HEK293 (cell line): ENCODE measurements around the gene PPY.
"Not testable (repeated sequence)": the region's sequence is repeated elsewhere in the genome, so short reads cannot be mapped to it uniquely, and the experiment has no call there.

Experiments
- CTCF ChIA-PET: fragments of 350-600 bp; formaldehyde crosslinking; extraction: SDS; loops from one replicate; lab custom pipeline; 2021; ENCODE audit warnings: antibody characterized with exemption; lab: Yijun Ruan, JAX
- POLR2A ChIA-PET: fragments of 300-600 bp; formaldehyde crosslinking; extraction: SDS; loops from one replicate; lab custom pipeline; 2020; ENCODE audit warnings: antibody characterized with exemption, inconsistent platforms; lab: Yijun Ruan, JAX
- H3K27ac ChIP-seq: fragments of 200-500 bp; sonication (Bioruptor generic); 2 replicates; pipeline ENCODE4 v1.5.1; 2014; ENCODE audit warnings: low read depth, low read length, control low read depth, inconsistent platforms; ENCODE audit errors: extremely low read depth
- H3K36me3 ChIP-seq, 2 experiments: fragments of 200-500 bp in 1 of 2; sonication (Bioruptor generic) in 1 of 2; 1 replicate in 1 of 2; 2 replicates in 1 of 2; pipeline ENCODE4 v1.5.1; 2014 to 2017; ENCODE audit warnings: inconsistent platforms in 2 of 2, low read length in 2 of 2; ENCODE audit not compliant: control insufficient read depth in 2 of 2, insufficient read depth in 1 of 2
- H3K4me1 ChIP-seq: fragments of 200-500 bp; sonication (Bioruptor generic); 2 replicates; pipeline ENCODE4 v1.5.1; 2014; ENCODE audit warnings: mild to moderate bottlenecking, low read length, inconsistent platforms; ENCODE audit not compliant: control insufficient read depth, insufficient read depth
- H3K4me3 ChIP-seq: 2 replicates; pipeline ENCODE4 v1.5.1; 2011; ENCODE audit warnings: low read depth, mild to moderate bottlenecking, control low read depth, low read length, moderate library complexity
- H3K9me3 ChIP-seq: fragments of 200-500 bp; sonication (Bioruptor generic); 2 replicates; pipeline ENCODE4 v1.5.1; 2014; ENCODE audit warnings: low read depth, low read length, inconsistent platforms; ENCODE audit not compliant: control insufficient read depth, insufficient read depth
- BCL11B ChIP-seq: fragments of 450-650 bp; formaldehyde crosslinking; IDR thresholded peaks from 2 replicates; pipeline ENCODE4 v1.5.1; 2016; ENCODE audit warnings: low read depth, missing biosample characterization, missing genetic modification characterization
- GLIS2 ChIP-seq: fragments of 450-650 bp; formaldehyde crosslinking; IDR thresholded peaks from 2 replicates; pipeline ENCODE4 v1.5.1; 2016; ENCODE audit warnings: missing biosample characterization, missing genetic modification characterization
- REPIN1 ChIP-seq: fragments of 450-650 bp; formaldehyde crosslinking; IDR thresholded peaks from 2 replicates; pipeline ENCODE4 v1.5.1; 2017; ENCODE audit warnings: missing biosample characterization, missing genetic modification characterization, low read depth
- SP2 ChIP-seq: fragments of 450-650 bp; formaldehyde crosslinking; IDR thresholded peaks from 2 replicates; pipeline ENCODE4 v1.5.1; 2016; ENCODE audit warnings: missing biosample characterization, missing genetic modification characterization
- ZBTB20 ChIP-seq: fragments of 450-650 bp; formaldehyde crosslinking; IDR thresholded peaks from 2 replicates; pipeline ENCODE4 v1.5.1; 2016; ENCODE audit warnings: missing biosample characterization, missing genetic modification characterization
- ZNF211 ChIP-seq: fragments of 450-650 bp; formaldehyde crosslinking; IDR thresholded peaks from 2 replicates; pipeline ENCODE4 v1.5.1; 2016; ENCODE audit warnings: low read depth, missing biosample characterization, missing genetic modification characterization
- ZNF23 ChIP-seq: fragments of 450-650 bp; formaldehyde crosslinking; IDR thresholded peaks from 2 replicates; pipeline ENCODE4 v1.5.1; 2016; ENCODE audit warnings: missing biosample characterization, missing genetic modification characterization, borderline replicate concordance
- ZNF239 ChIP-seq: fragments of 450-650 bp; formaldehyde crosslinking; IDR thresholded peaks from 2 replicates; pipeline ENCODE4 v1.5.1; 2016; ENCODE audit warnings: missing biosample characterization, missing genetic modification characterization
- ZNF274 ChIP-seq, 2 experiments: fragments of 200-500 bp in 1 of 2; fragments of 450-650 bp in 1 of 2; sonication (Bioruptor generic) in 1 of 2; formaldehyde crosslinking in 1 of 2; IDR thresholded peaks; 2 replicates each; pipeline versions ENCODE4 v1.5.1 to v1.6.1; 2014 to 2016; ENCODE audit warnings: borderline replicate concordance in 1 of 2, inconsistent platforms in 1 of 2, low read length in 1 of 2, missing biosample characterization in 1 of 2, missing genetic modification characterization in 1 of 2
- ZNF366 ChIP-seq: fragments of 450-650 bp; formaldehyde crosslinking; conservative IDR thresholded peaks from 2 replicates; pipeline ENCODE4 v1.5.1; 2016; ENCODE audit warnings: missing biosample characterization, missing genetic modification characterization
- ZNF404 ChIP-seq: fragments of 450-650 bp; formaldehyde crosslinking; IDR thresholded peaks from 2 replicates; pipeline ENCODE4 v1.5.1; 2017; ENCODE audit warnings: missing biosample characterization, missing genetic modification characterization
- ZNF514 ChIP-seq: fragments of 450-650 bp; formaldehyde crosslinking; IDR thresholded peaks from 2 replicates; pipeline ENCODE4 v1.5.1; 2016; ENCODE audit warnings: missing biosample characterization, missing genetic modification characterization
- ZNF561 ChIP-seq: fragments of 450-650 bp; IDR thresholded peaks from 2 replicates; pipeline ENCODE4 v1.5.1; 2018; ENCODE audit warnings: missing biosample characterization, missing genetic modification characterization, borderline replicate concordance
- ZNF701 ChIP-seq: fragments of 450-650 bp; formaldehyde crosslinking; IDR thresholded peaks from 2 replicates; pipeline ENCODE4 v1.5.1; 2016; ENCODE audit warnings: missing biosample characterization, missing genetic modification characterization
- ZSCAN16 ChIP-seq: fragments of 450-650 bp; formaldehyde crosslinking; IDR thresholded peaks from 2 replicates; pipeline ENCODE4 v1.5.1; 2016; ENCODE audit warnings: missing biosample characterization, missing genetic modification characterization
- TF ChIP-seq, protein P1 (sequence below): fragments of 450-650 bp; formaldehyde crosslinking; IDR thresholded peaks from 2 replicates; pipeline ENCODE4 v1.5.1; 2017; ENCODE audit warnings: missing biosample characterization, missing genetic modification characterization
- TF ChIP-seq, protein P2 (sequence below): fragments of 450-650 bp; formaldehyde crosslinking; IDR thresholded peaks from 2 replicates; pipeline ENCODE4 v1.5.1; 2017; ENCODE audit warnings: missing biosample characterization, mild to moderate bottlenecking, missing genetic modification characterization, moderate library complexity

Gene PPY

DNA sequence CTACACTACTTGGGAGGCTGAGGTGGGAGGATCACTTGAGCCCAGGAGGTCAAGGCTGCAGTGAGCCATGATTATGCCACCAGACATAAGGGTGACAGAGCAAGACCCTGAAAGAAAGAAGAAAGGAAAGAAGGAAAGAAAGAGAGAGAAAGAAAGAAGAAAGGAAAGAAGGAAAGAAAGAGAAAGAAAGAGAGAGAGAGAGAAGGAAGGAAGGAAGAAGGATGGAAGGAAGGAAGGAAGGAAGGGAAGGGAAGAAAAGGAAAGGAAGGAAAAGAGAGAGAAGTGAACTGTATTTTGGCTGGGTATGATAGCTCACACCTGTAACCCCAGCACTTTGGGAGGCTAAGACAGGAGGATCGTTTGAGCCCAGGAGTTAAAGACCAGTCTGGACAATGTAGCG, 35.8 kb upstream of the PPY start (continued):
- TF ChIP-seq ZNF366 (tag by site-specific recombination): peak; percentile 98

DNA sequence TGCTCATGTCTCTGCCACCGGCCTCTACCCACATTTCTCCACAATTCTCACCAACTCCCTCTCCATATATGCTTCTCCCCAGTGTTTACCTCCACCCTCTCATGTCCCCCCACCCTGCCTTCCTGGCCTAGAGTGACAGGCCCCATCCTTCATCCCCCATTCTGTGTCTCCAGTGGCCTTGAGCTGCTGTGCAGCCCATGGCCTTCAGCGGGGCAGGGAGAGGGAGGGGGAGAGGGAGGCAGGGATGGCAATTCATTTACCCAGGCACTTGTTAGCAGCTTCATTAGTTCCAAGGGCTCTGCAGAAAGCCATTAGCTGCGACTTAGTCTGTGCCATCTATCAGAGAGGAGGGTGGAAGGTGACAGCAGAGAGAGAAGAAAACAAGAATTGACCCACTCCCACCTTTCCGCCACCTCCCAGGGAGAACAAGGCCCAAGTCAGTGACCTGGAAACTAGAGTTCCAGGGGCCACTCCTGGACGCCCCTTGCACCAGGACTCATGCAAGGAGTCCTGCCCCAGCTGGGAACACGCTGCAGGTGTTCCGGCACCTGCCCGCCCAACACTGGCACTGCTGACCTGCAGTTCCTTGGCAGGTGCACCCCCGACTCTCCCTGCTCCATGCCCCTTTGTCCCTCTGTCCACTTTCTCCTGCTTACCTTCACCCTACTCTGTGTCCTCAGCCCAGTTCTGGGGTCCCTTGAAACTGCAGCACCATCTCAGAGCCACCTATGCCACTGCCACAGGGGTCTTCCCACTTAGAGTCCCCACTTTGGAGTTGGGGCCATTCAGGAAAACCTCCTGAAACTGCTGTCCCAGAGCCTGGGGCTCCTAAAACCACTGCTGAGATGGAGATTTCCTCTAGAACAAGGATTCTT, 34.9 kb upstream of the PPY start:
- Histone ChIP-seq H3K4me3 (no peak overlapping the region), H3K4me1 (no peaks in the 10 kb centered on the region), H3K36me3 (no peaks in the 10 kb centered on the region), H3K9me3 (no peaks in the 10 kb centered on the region), H3K27ac (no peak overlapping the region)
- CTCF ChIA-PET: interaction anchor here (0.6 to 1.0 kb wide), 2 partner anchors 17 to 51 kb away, joined by 3 to 5 read pairs; no protein-coding TSS in a partner anchor
- TF ChIP-seq BCL11B: no peak
- TF ChIP-seq, protein P1, sequence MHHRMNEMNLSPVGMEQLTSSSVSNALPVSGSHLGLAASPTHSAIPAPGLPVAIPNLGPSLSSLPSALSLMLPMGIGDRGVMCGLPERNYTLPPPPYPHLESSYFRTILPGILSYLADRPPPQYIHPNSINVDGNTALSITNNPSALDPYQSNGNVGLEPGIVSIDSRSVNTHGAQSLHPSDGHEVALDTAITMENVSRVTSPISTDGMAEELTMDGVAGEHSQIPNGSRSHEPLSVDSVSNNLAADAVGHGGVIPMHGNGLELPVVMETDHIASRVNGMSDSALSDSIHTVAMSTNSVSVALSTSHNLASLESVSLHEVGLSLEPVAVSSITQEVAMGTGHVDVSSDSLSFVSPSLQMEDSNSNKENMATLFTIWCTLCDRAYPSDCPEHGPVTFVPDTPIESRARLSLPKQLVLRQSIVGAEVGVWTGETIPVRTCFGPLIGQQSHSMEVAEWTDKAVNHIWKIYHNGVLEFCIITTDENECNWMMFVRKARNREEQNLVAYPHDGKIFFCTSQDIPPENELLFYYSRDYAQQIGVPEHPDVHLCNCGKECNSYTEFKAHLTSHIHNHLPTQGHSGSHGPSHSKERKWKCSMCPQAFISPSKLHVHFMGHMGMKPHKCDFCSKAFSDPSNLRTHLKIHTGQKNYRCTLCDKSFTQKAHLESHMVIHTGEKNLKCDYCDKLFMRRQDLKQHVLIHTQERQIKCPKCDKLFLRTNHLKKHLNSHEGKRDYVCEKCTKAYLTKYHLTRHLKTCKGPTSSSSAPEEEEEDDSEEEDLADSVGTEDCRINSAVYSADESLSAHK (tag by site-specific recombination): peak; percentile 96
- POLR2A ChIA-PET: no interaction called here

DNA sequence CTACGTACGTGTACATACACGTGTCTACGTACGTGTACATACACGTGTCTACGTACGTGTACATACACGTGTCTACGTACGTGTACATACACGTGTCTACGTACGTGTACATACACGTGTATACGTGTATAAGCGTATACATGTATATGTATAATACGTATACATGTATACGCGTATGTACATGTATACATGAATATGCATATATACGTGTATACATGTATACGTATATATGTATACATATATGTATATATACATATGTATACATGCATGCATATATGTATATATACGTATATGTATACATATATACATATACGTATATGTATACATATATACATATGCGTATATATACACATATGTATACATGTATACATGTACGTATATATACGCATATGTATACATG, 33.6 kb upstream of the PPY start:
- ChIA-PET CTCF (interaction anchor here (0.6 kb wide), 2 partner anchors 26 to 531 kb away, joined by 3 to 4 read pairs; no protein-coding TSS in a partner anchor), POLR2A (no interaction called here)
- TF ChIP-seq REPIN1 (tag by site-specific recombination) (no peak), ZNF274 (IDR thresholded peaks at IDR 0.05; ENCODE audit: low read length) (no peak), ZNF274 (tag by site-specific recombination; IDR thresholded peaks at IDR 0.05; ENCODE audit: borderline replicate concordance) (no peak)
- H3K9me3 ChIP-seq: no peaks in the 10 kb centered on the region
- no peak overlapping the region for H3K4me3 ChIP-seq
- no peaks in the 10 kb centered on the region for H3K4me1 ChIP-seq
- no peak overlapping the region for H3K27ac ChIP-seq
- H3K36me3 ChIP-seq: no peaks in the 10 kb centered on the region

DNA sequence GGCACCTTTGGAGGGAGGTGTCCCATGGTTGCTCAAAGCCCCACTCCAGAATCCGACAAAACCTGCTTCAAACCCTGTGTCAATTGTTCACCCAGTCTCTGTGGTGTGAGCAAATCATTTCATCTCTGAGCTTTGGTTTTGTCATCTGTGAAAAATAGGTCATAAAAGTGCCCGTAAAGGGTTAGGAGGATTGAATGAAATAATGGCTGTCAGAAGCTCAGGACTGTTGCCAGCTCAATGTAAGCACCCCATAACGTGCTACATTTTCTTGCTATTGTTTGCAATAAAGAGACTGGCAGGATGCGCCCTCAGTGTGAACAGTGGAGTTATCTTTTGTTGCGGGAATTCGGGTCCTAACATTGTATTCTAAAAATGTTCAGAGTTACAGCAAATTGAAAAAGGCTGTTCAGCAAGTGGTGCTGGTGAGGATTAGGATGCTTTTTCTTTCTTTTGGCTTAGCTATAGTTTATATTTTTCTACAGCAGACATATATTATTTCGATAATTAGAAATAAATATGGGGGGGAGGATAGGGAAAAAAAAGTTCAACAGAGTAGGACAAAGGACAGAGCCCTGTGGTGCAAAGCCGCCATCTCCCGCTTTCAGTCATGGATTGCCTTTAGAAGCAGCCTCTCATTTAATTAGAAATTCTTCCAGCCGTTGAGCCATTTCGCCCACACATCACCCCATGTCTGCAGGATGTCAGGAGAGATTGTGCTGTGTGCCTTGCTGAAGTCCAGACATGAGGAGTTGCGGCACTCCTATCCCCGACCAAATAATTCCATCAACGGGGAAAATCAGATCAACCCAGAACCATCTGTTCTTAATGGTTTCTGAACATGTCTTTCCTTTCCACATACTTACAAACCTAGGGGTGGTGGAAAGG, 32.3 kb upstream of the PPY start:
- ChIA-PET CTCF (interaction anchor here (0.7 to 1.6 kb wide), 6 partner anchors 8 to 97 kb away, joined by 3 to 6 read pairs (median 4); no protein-coding TSS in a partner anchor), POLR2A (no interaction called here)
- TF ChIP-seq ZNF561 (tag by site-specific recombination) (no peak), REPIN1 (tag by site-specific recombination) (no peak), ZNF23 (tag by site-specific recombination) (no peak), ZNF211 (no peak), ZBTB20 (tag by site-specific recombination) (no peak), ZSCAN16 (tag by site-specific recombination) (no peak), ZNF701 (tag by site-specific recombination) (no peak), ZNF514 (no peak), SP2 (tag by site-specific recombination) (no peak), ZNF404 (tag by site-specific recombination) (no peak), ZNF239 (tag by site-specific recombination) (no peak), GLIS2 (tag by site-specific recombination) (no peak)
- TF ChIP-seq, protein P2, sequence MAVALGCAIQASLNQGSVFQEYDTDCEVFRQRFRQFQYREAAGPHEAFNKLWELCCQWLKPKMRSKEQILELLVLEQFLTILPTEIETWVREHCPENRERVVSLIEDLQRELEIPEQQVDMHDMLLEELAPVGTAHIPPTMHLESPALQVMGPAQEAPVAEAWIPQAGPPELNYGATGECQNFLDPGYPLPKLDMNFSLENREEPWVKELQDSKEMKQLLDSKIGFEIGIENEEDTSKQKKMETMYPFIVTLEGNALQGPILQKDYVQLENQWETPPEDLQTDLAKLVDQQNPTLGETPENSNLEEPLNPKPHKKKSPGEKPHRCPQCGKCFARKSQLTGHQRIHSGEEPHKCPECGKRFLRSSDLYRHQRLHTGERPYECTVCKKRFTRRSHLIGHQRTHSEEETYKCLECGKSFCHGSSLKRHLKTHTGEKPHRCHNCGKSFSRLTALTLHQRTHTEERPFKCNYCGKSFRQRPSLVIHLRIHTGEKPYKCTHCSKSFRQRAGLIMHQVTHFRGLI (tag by site-specific recombination): no peak
- H3K36me3 ChIP-seq: no peaks in the 10 kb centered on the region
- no peak overlapping the region for H3K4me3 ChIP-seq
- no peaks in the 10 kb centered on the region for H3K4me1 ChIP-seq
- no peaks in the 10 kb centered on the region for H3K9me3 ChIP-seq
- H3K27ac ChIP-seq: no peak overlapping the region

DNA sequence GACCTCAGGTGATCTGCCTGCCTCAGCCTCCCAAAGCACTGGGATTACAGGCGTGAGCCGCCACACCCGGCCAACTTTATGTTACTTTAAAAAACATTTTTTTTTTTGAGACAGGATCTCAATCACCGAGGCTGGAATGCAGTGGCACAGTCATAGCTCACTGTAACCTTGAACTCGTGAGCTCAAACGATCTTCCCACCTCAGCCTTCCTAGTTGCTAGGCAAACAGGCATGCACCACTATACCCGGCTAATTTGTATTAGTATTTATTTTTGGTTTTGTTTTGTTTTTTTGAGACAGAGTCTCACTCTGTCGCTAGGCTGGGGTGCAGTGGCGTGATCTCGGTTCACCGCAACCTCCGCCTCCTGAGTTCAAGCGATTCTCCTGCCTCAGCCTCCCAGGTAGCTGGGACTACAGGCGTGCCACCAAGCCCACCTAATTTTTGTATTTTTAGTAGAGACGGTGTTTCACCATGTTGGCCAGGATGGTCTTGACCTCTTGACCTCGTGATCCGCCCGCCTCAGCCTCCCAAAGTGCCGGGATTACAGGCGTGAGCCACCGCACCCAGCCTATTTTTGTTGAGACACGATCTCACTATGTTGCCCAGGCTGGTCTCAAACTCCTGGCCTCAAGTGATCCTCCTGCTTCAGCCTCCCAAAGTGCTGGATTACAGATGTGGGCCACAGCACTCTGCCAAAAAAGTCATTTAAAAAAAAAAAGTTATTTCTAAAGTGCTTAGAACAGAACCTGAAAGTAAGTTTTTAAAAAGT, 30.4 kb upstream of the PPY start:
- POLR2A ChIA-PET: interaction anchor here (1.1 kb wide), 1 partner anchor 13 kb away, joined by 4 read pairs; no protein-coding TSS in a partner anchor
- not testable (repeated sequence) for H3K9me3 ChIP-seq, H3K36me3 ChIP-seq, H3K4me3 ChIP-seq, H3K27ac ChIP-seq, H3K4me1 ChIP-seq
- CTCF ChIA-PET: interaction anchor here (0.6 to 1.5 kb wide), 5 partner anchors 12 to 95 kb away, joined by 3 to 9 read pairs (median 3); no protein-coding TSS in a partner anchor
